Mucosa of stomach (tissue), 1 donor: ENCODE data around the gene C17orf50.

Source experiments
- H3K27me3 ChIP-seq: one replicate; pipeline ENCODE4 v1.7.0; 2013; ENCODE audit warnings: mild to moderate bottlenecking, low read length; ENCODE audit not compliant: control insufficient read depth, insufficient read depth
- H3K36me3 ChIP-seq: one replicate; pipeline ENCODE4 v1.7.0; 2013; ENCODE audit warnings: low read length; ENCODE audit not compliant: control insufficient read depth, insufficient read depth
- H3K4me1 ChIP-seq: one replicate; pipeline ENCODE4 v1.7.0; 2013; ENCODE audit warnings: mild to moderate bottlenecking, low read length; ENCODE audit not compliant: control insufficient read depth, insufficient read depth
- H3K4me3 ChIP-seq: one replicate; pipeline ENCODE4 v1.7.0; 2013; ENCODE audit warnings: low read length
- H3K9ac ChIP-seq: one replicate; pipeline ENCODE4 v1.7.0; 2013; ENCODE audit warnings: mild to moderate bottlenecking, low read length, moderate library complexity
- H3K9me3 ChIP-seq: one replicate; pipeline ENCODE4 v1.7.0; 2013; ENCODE audit warnings: mild to moderate bottlenecking, low read length, moderate library complexity; ENCODE audit not compliant: control insufficient read depth
- donor health status: Pancreatic carcinoma.

The C17orf50 gene

GRCh38 chr17:35778641-35779196 is 18.0 kb downstream of the C17orf50 start:
- Histone ChIP-seq H3K4me3 (no peak overlapping the region), H3K4me1 (peaks cover 50% of the 10 kb centered on the region), H3K9ac (no peak overlapping the region), H3K27me3 (no peaks in the 10 kb centered on the region), H3K36me3 (peaks cover 6% of the 10 kb centered on the region), H3K9me3 (no peaks in the 10 kb centered on the region)

- Histone ChIP-seq H3K36me3 (peaks cover 6% of the 10 kb centered on the region), H3K27me3 (no peaks in the 10 kb centered on the region), H3K9me3 (no peaks in the 10 kb centered on the region), H3K9ac (no peak overlapping the region), H3K4me1 (peaks cover 46% of the 10 kb centered on the region), H3K4me3 (no peak overlapping the region)
Observed at GRCh38 chr17:35780950-35781349, 20.3 kb downstream of the C17orf50 start.

GRCh38 chr17:35784895-35785294 is 24.2 kb downstream of the C17orf50 start:
- Histone ChIP-seq H3K4me3 (no peak overlapping the region), H3K4me1 (peaks cover 61% of the 10 kb centered on the region), H3K9me3 (no peaks in the 10 kb centered on the region), H3K27me3 (no peaks in the 10 kb centered on the region), H3K36me3 (no peaks in the 10 kb centered on the region), H3K9ac (peak overlapping the region; percentile 40)

GRCh38 chr17:35786941-35787432 is 26.3 kb downstream of the C17orf50 start:
- Histone ChIP-seq H3K4me3 (no peak overlapping the region), H3K9ac (peak overlapping the region; percentile 50), H3K9me3 (no peaks in the 10 kb centered on the region), H3K4me1 (peaks cover 61% of the 10 kb centered on the region), H3K36me3 (no peaks in the 10 kb centered on the region), H3K27me3 (no peaks in the 10 kb centered on the region)

- no peaks in the 10 kb centered on the region for H3K27me3 ChIP-seq
- peaks cover 51% of the 10 kb centered on the region for H3K4me1 ChIP-seq
- no peak overlapping the region for H3K4me3 ChIP-seq
- no peaks in the 10 kb centered on the region for H3K9me3 ChIP-seq
- H3K36me3 ChIP-seq = no peaks in the 10 kb centered on the region
- peak overlapping the region; percentile 16 for H3K9ac ChIP-seq
Observed at GRCh38 chr17:35788477-35789368, 28.0 kb downstream of the C17orf50 start.

- Histone ChIP-seq H3K4me3 (no peak overlapping the region), H3K9me3 (no peaks in the 10 kb centered on the region), H3K9ac (no peak overlapping the region), H3K27me3 (peaks cover 2% of the 10 kb centered on the region), H3K4me1 (peaks cover 43% of the 10 kb centered on the region), H3K36me3 (no peaks in the 10 kb centered on the region)
Observed at GRCh38 chr17:35790841-35791240, 30.2 kb downstream of the C17orf50 start.

GRCh38 chr17:35791681-35792350 is 31.1 kb downstream of the C17orf50 start:
- Histone ChIP-seq H3K4me1 (peaks cover 41% of the 10 kb centered on the region), H3K4me3 (no peak overlapping the region), H3K9me3 (no peaks in the 10 kb centered on the region), H3K27me3 (peaks cover 5% of the 10 kb centered on the region), H3K36me3 (no peaks in the 10 kb centered on the region), H3K9ac (no peak overlapping the region)

- Histone ChIP-seq H3K9ac (no peak overlapping the region), H3K4me3 (no peak overlapping the region), H3K27me3 (peaks cover 5% of the 10 kb centered on the region), H3K4me1 (peaks cover 26% of the 10 kb centered on the region), H3K9me3 (no peaks in the 10 kb centered on the region), H3K36me3 (no peaks in the 10 kb centered on the region)
Observed at GRCh38 chr17:35793257-35793656, 32.6 kb downstream of the C17orf50 start.

- peaks cover 20% of the 10 kb centered on the region for H3K4me1 ChIP-seq
- no peaks in the 10 kb centered on the region for H3K36me3 ChIP-seq
- H3K4me3 ChIP-seq = peak within 1 kb of the TSS; percentile 68
- H3K9ac ChIP-seq = peak within 1 kb of the TSS; percentile 63
- H3K9me3 ChIP-seq = no peaks in the 10 kb centered on the region
- peaks cover 5% of the 10 kb centered on the region for H3K27me3 ChIP-seq
Observed at GRCh38 chr17:35795007-35795870, 34.6 kb downstream of the C17orf50 start, which contains the start of gene MMP28. MMP28 (minus strand) TSS chr17:35795641; CDS start chr17:35795377, 264 bp downstream.

GRCh38 chr17:35795871-35796265 is 35.2 kb downstream of the C17orf50 start:
- peak overlapping the region; percentile 25 for H3K4me3 ChIP-seq
- H3K9ac ChIP-seq = peak overlapping the region; percentile 63
- H3K36me3 ChIP-seq = no peaks in the 10 kb centered on the region
- no peaks in the 10 kb centered on the region for H3K9me3 ChIP-seq
- peaks cover 5% of the 10 kb centered on the region for H3K27me3 ChIP-seq
- peaks cover 23% of the 10 kb centered on the region for H3K4me1 ChIP-seq

GRCh38 chr17:35796942-35797341 is 36.3 kb downstream of the C17orf50 start:
- H3K36me3 ChIP-seq = no peaks in the 10 kb centered on the region
- no peak overlapping the region for H3K9ac ChIP-seq
- peaks cover 30% of the 10 kb centered on the region for H3K4me1 ChIP-seq
- peaks cover 5% of the 10 kb centered on the region for H3K27me3 ChIP-seq
- no peaks in the 10 kb centered on the region for H3K9me3 ChIP-seq
- no peak overlapping the region for H3K4me3 ChIP-seq
